Activated T-helper 2 cell treated with anti-CD3 and anti-CD28 coated beads, Interferon-gamma antibody, Interleukin-2, Interleukin-4, amounts not matched to agents 10 μg/mL and 5 μg/mL and 100 μg/mL, durations not matched to agents 14 hours and 24 hours and 36 hours (primary cell): ENCODE results near the gene C18orf32. TPM values are rescaled to one million over a fixed set of nuclear protein-coding genes. Genes with fewer than 3 reads are reported as not detected.
"Not testable (repeated sequence)": the region's sequence is repeated elsewhere in the genome, so short reads cannot be mapped to it uniquely, and the experiment has no call there.

Experiments used
- DNase-seq: peaks from one replicate; pipeline ENCODE4 v3.0.0; 2021; ENCODE audit warnings: low spot score
- H3K27ac Mint-ChIP-seq: one replicate; pipeline ENCODE4 v1.8.0; 2021; ENCODE audit warnings: mixed read lengths
- H3K27me3 Mint-ChIP-seq: one replicate; pipeline ENCODE4 v1.8.0; 2021; ENCODE audit warnings: low read depth, mixed read lengths
- H3K36me3 Mint-ChIP-seq: one replicate; pipeline ENCODE4 v1.8.0; 2021; ENCODE audit warnings: low read depth, mixed read lengths
- H3K4me1 Mint-ChIP-seq: one replicate; pipeline ENCODE4 v1.8.0; 2021; ENCODE audit warnings: low read depth, mixed read lengths
- H3K4me3 Mint-ChIP-seq: one replicate; pipeline ENCODE4 v1.8.0; 2021; ENCODE audit warnings: low read depth, mild to moderate bottlenecking, moderate library complexity, mixed read lengths
- H3K9me3 Mint-ChIP-seq: one replicate; pipeline ENCODE4 v1.8.0; 2021; ENCODE audit warnings: mixed read lengths
- intact Hi-C: fragments of 100-400 bp; cut with micrococcal nuclease; formaldehyde crosslinking; loops from one replicate; pipeline ENCODE4 v1.15.1; 2023
- total RNA-seq: library from RNA; stranded (reverse); gene quantifications from 2 replicates; pipeline ENCODE4 v1.2.3, GENCODE V29; 2022

C18orf32 gene
- total RNA-seq, 1 donor from 2014 or later = 22.6 TPM

GRCh38 chr18:49519101-49519971, 32.3 kb upstream of the C18orf32 start:
- DNase-seq = no peak
- no peaks in the 10 kb centered on the region for H3K4me1 Mint-ChIP-seq
- intact Hi-C loops = no loop called here
- no peaks in the 10 kb centered on the region for H3K36me3 Mint-ChIP-seq
- no peak overlapping the region for H3K4me3 Mint-ChIP-seq
- H3K9me3 Mint-ChIP-seq = no peaks in the 10 kb centered on the region
- H3K27me3 Mint-ChIP-seq = peaks cover 10% of the 10 kb centered on the region
- no peak overlapping the region for H3K27ac Mint-ChIP-seq

- no peaks in the 10 kb centered on the region for H3K4me1 Mint-ChIP-seq
- no peak overlapping the region for H3K4me3 Mint-ChIP-seq
- no peak overlapping the region for H3K27ac Mint-ChIP-seq
- peaks cover 7% of the 10 kb centered on the region for H3K27me3 Mint-ChIP-seq
- H3K36me3 Mint-ChIP-seq = no peaks in the 10 kb centered on the region
- intact Hi-C loops = no loop called here
- DNase-seq = no peak
- H3K9me3 Mint-ChIP-seq = no peaks in the 10 kb centered on the region
Measured at GRCh38 chr18:49517483-49517882, 30.4 kb upstream of the C18orf32 start.

DNA sequence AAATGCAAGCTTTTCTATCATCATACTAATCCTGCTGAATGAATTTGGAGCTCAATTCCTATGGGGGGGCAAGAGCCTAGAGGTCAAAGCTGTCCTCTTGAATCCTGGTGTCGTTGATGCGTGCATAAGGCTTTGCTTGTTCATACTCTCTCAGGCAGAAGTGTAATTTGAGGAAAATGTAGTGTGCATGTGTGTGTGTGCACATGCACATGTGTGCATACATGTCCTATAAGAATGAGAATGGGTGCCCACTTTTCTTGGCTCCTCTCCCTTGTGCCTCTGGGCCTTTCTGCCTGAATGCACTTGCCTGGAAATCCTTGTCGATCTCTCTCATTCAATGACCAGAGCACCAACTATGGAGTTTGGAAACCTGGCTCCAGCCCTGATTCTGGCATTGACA, 28.5 kb upstream of the C18orf32 start:
- intact Hi-C loops = no loop called here
- no peak overlapping the region for H3K4me3 Mint-ChIP-seq
- H3K9me3 Mint-ChIP-seq = no peaks in the 10 kb centered on the region
- no peak for DNase-seq
- no peaks in the 10 kb centered on the region for H3K4me1 Mint-ChIP-seq
- peaks cover 7% of the 10 kb centered on the region for H3K27me3 Mint-ChIP-seq
- no peak overlapping the region for H3K27ac Mint-ChIP-seq
- H3K36me3 Mint-ChIP-seq = no peaks in the 10 kb centered on the region

DNA sequence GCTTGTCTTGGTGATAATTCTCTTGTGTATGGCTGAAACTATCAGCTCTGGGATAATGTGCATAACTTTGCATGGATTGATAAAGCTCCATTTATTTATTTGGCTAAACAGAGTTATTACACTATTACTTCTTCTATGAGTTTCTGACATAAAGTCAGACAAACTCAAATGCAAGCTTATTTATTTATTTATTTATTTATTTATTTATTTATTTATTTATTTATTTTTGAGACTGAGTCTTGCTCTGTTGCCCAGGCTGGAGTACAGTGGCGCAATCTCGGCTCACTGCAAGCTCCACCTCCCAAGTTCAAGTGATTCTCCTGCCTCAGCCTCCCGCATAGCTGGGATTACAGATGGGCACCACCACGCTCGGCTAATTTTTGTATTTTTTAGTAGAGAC, 28.0 kb upstream of the C18orf32 start:
- H3K4me1 Mint-ChIP-seq, H3K27ac Mint-ChIP-seq, H3K36me3 Mint-ChIP-seq, H3K27me3 Mint-ChIP-seq, intact Hi-C loops, H3K9me3 Mint-ChIP-seq, H3K4me3 Mint-ChIP-seq, DNase-seq: not testable (repeated sequence)

GRCh38 chr18:49514577-49514976, 27.5 kb upstream of the C18orf32 start:
- no peaks in the 10 kb centered on the region for H3K9me3 Mint-ChIP-seq
- H3K4me3 Mint-ChIP-seq = no peak overlapping the region
- no peaks in the 10 kb centered on the region for H3K4me1 Mint-ChIP-seq
- intact Hi-C loops = no loop called here
- H3K27ac Mint-ChIP-seq = no peak overlapping the region
- peaks cover 7% of the 10 kb centered on the region for H3K27me3 Mint-ChIP-seq
- no peak for DNase-seq
- no peaks in the 10 kb centered on the region for H3K36me3 Mint-ChIP-seq

- H3K4me3 Mint-ChIP-seq, H3K27ac Mint-ChIP-seq, H3K9me3 Mint-ChIP-seq, H3K4me1 Mint-ChIP-seq, DNase-seq, intact Hi-C loops, H3K36me3 Mint-ChIP-seq: not testable (repeated sequence)
- peaks cover 11% of the 10 kb centered on the region for H3K27me3 Mint-ChIP-seq
Measured at GRCh38 chr18:49512876-49513275, 25.8 kb upstream of the C18orf32 start.

- Mint-ChIP-seq H3K4me3 (no peak overlapping the region), H3K36me3 (no peaks in the 10 kb centered on the region), H3K27me3 (peaks cover 14% of the 10 kb centered on the region), H3K4me1 (no peaks in the 10 kb centered on the region), H3K27ac (no peak overlapping the region), H3K9me3 (no peaks in the 10 kb centered on the region)
- intact Hi-C loops = loop anchor here (1.0 kb wide), 2 partner anchors 348 to 835 kb away; no protein-coding TSS in a partner anchor
- peak; percentile 16 for DNase-seq
Measured at GRCh38 chr18:49510393-49511115, 23.5 kb upstream of the C18orf32 start.

DNA sequence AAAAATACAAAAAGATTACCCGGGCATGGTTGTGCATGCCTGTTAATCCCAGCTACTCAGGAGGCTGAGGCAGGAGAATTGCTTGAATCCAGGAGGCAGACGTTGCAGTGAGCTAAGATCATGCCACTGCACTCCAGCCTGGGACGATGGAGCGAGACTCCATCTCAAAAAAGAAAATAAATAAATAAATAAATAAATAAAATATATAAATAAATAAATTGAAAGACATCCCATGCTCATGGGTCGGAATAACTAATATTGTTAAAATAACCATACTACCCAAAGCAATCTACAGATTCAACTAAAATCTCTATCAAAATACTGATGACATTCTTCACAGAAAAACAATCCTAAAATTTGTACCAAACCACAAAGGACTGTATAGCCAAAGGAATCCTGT, 19.4 kb upstream of the C18orf32 start:
- H3K4me1 Mint-ChIP-seq, H3K9me3 Mint-ChIP-seq, intact Hi-C loops, H3K27ac Mint-ChIP-seq, H3K4me3 Mint-ChIP-seq, H3K36me3 Mint-ChIP-seq, DNase-seq: not testable (repeated sequence)
- peaks cover 20% of the 10 kb centered on the region for H3K27me3 Mint-ChIP-seq

GRCh38 chr18:49503931-49504330, 16.9 kb upstream of the C18orf32 start:
- intact Hi-C loops = no loop called here
- Mint-ChIP-seq H3K4me1 (no peaks in the 10 kb centered on the region), H3K9me3 (no peaks in the 10 kb centered on the region), H3K36me3 (no peaks in the 10 kb centered on the region), H3K27me3 (peaks cover 24% of the 10 kb centered on the region), H3K4me3 (no peak overlapping the region), H3K27ac (no peak overlapping the region)
- no peak for DNase-seq

DNA sequence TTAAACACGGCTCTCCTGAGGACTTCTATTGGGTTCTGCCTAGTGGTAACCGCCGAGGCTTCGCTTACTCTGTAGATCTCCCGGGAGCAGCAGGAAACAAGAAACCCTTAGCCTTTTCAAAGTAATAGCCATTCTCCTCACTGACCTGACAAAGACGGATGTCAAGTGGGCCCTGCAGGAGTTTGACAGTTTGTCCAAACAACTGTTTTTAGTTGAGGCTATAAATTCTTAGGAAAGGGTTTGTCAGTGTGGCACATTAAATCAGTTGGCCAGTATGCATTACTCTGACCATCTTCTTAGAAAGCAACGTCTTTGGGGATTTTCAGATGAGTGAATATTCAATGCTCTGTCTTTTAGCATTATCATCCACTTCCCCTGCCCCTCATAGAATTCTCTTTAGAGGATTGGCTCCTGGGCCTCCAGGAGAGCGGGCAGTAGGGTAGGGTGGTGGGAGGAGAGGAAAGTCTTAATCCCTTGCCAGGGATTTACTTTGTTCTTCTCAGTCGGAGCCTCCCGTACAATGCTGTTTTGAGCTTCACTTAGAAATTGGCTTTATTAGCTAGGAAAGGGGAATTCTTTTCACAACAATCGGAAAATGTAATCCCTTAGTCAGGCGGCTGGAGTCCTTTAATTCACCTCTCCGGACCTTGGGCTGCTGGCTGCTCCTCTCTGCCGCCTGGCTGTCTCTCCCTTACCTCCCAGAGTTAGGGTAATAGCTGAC, 13.3 kb upstream of the C18orf32 start:
- Mint-ChIP-seq H3K27me3 (peaks cover 18% of the 10 kb centered on the region), H3K4me3 (no peak overlapping the region), H3K9me3 (no peaks in the 10 kb centered on the region), H3K4me1 (peaks cover 1% of the 10 kb centered on the region), H3K36me3 (no peaks in the 10 kb centered on the region), H3K27ac (no peak overlapping the region)
- no peak for DNase-seq
- intact Hi-C loops = no loop called here

GRCh38 chr18:49499046-49499637, 12.1 kb upstream of the C18orf32 start:
- H3K27ac Mint-ChIP-seq = no peak overlapping the region
- H3K9me3 Mint-ChIP-seq = no peaks in the 10 kb centered on the region
- peaks cover 3% of the 10 kb centered on the region for H3K4me1 Mint-ChIP-seq
- H3K4me3 Mint-ChIP-seq = no peak overlapping the region
- no peaks in the 10 kb centered on the region for H3K36me3 Mint-ChIP-seq
- intact Hi-C loops = loop anchor here (10.0 kb wide), 1 partner anchor 786 kb away; the partner anchor contains the start of genes CXXC1 and MBD1
- H3K27me3 Mint-ChIP-seq = peaks cover 24% of the 10 kb centered on the region
- DNase-seq = no peak

GRCh38 chr18:49495480-49495879, 8.4 kb upstream of the C18orf32 start:
- intact Hi-C loops = loop anchor here (10.0 kb wide), 1 partner anchor 789 kb away; the partner anchor contains the start of genes CXXC1 and MBD1
- Mint-ChIP-seq H3K27me3 (peaks cover 15% of the 10 kb centered on the region), H3K4me3 (no peak overlapping the region), H3K9me3 (no peaks in the 10 kb centered on the region), H3K36me3 (peaks cover 19% of the 10 kb centered on the region), H3K4me1 (peaks cover 21% of the 10 kb centered on the region), H3K27ac (no peak overlapping the region)
- DNase-seq = no peak
